Osteoblast (primary cell): Measurements from ENCODE around the gene SPARC. TPM values are rescaled to one million over a fixed set of nuclear protein-coding genes. Genes with fewer than 3 reads are reported as not detected.
A peak's percentile ranks its signal among the peaks of the same experiment; 100 is the strongest.

Experiments
- DNase-seq: peaks from one replicate; pipeline ENCODE4 v3.0.0; 2011; ENCODE audit warnings: low spot score, mixed read lengths; ENCODE audit not compliant: insufficient read length; ENCODE audit errors: missing footprints
- H2AFZ ChIP-seq: 2 replicates; pipeline ENCODE4 v1.6.0; 2011; ENCODE audit warnings: mild to moderate bottlenecking, low read length
- H3K27ac ChIP-seq: 2 replicates; pipeline ENCODE4 v1.5.1; 2011; ENCODE audit warnings: mild to moderate bottlenecking, low read depth, low read length, moderate library complexity
- H3K27me3 ChIP-seq: 2 replicates; pipeline ENCODE4 v1.6.0; 2012; ENCODE audit warnings: mild to moderate bottlenecking, control low read depth, inconsistent platforms, low read length, moderate library complexity; ENCODE audit not compliant: insufficient read depth
- H3K36me3 ChIP-seq: 2 replicates; pipeline ENCODE4 v1.5.1; 2011; ENCODE audit warnings: mild to moderate bottlenecking, low read length, control low read depth, moderate library complexity; ENCODE audit not compliant: insufficient read depth
- H3K4me1 ChIP-seq: 2 replicates; pipeline ENCODE4 v1.5.1; 2011; ENCODE audit warnings: mild to moderate bottlenecking, low read length, control low read depth, moderate library complexity; ENCODE audit not compliant: insufficient read depth
- H3K4me2 ChIP-seq: 2 replicates; pipeline ENCODE4 v1.6.0; 2011; ENCODE audit warnings: mild to moderate bottlenecking, low read length; ENCODE audit not compliant: insufficient read depth
- H3K4me3 ChIP-seq: fragments of 200-600 bp; sonication (generic); 3 replicates; pipeline ENCODE4 v1.5.1; 2012; ENCODE audit warnings: mild to moderate bottlenecking, low read length, inconsistent platforms; ENCODE audit not compliant: insufficient read depth
- H3K79me2 ChIP-seq: 2 replicates; pipeline ENCODE4 v1.6.0; 2012; ENCODE audit warnings: mild to moderate bottlenecking, low read length, control low read depth, inconsistent platforms; ENCODE audit not compliant: insufficient read depth
- H3K9me3 ChIP-seq: 2 replicates; pipeline ENCODE4 v1.5.1; 2011; ENCODE audit warnings: low read depth, low read length, control low read depth
- H4K20me1 ChIP-seq: 2 replicates; pipeline ENCODE4 v1.6.0; 2012; ENCODE audit warnings: mild to moderate bottlenecking, low read length, control low read depth; ENCODE audit not compliant: insufficient read depth
- CTCF ChIP-seq: IDR thresholded peaks from 2 replicates; pipeline ENCODE4 v1.5.1; 2011; ENCODE audit warnings: mild to moderate bottlenecking, low read depth, low read length, moderate library complexity; ENCODE audit errors: extremely low read depth
- total RNA-seq: library from RNA; depleted of rRNA; stranded (reverse); fragments of >200 nt; gene quantifications from 2 replicates; pipeline ENCODE4 v1.2.3, GENCODE V29; 2012

The SPARC gene
- total RNA-seq, 1 donor, result 4,046 TPM

GRCh38 chr5:151683986-151684588, 2.6 kb downstream of the SPARC start:
- Histone ChIP-seq H3K27ac (peak overlapping the region; percentile 99), H3K79me2 (peaks cover 78% of the 10 kb centered on the region), H3K4me1 (peaks cover 66% of the 10 kb centered on the region), H3K4me2 (peak overlapping the region; percentile 99), H3K27me3 (no peaks in the 10 kb centered on the region), H3K4me3 (peak overlapping the region; percentile 100), H3K36me3 (peaks cover 65% of the 10 kb centered on the region), H3K9me3 (no peaks in the 10 kb centered on the region), H4K20me1 (peaks cover 71% of the 10 kb centered on the region), H2AFZ (no peak overlapping the region)
- TF ChIP-seq CTCF, result no peak
- no peak for DNase-seq

- Histone ChIP-seq H3K4me3 (peak overlapping the region; percentile 100), H4K20me1 (peaks cover 77% of the 10 kb centered on the region), H3K9me3 (no peaks in the 10 kb centered on the region), H3K27ac (peak overlapping the region; percentile 99), H2AFZ (no peak overlapping the region), H3K79me2 (peaks cover 85% of the 10 kb centered on the region), H3K4me2 (peak overlapping the region; percentile 99), H3K36me3 (peaks cover 72% of the 10 kb centered on the region), H3K4me1 (peaks cover 72% of the 10 kb centered on the region), H3K27me3 (no peaks in the 10 kb centered on the region)
- DNase-seq, result peak; percentile 19
- TF ChIP-seq CTCF, result no peak
Observed at GRCh38 chr5:151683444-151683843, 3.3 kb downstream of the SPARC start.

- Histone ChIP-seq H3K27ac (peak overlapping the region; percentile 99), H3K9me3 (no peaks in the 10 kb centered on the region), H3K4me1 (peaks cover 78% of the 10 kb centered on the region), H4K20me1 (peaks cover 83% of the 10 kb centered on the region), H3K36me3 (peaks cover 76% of the 10 kb centered on the region), H3K27me3 (no peaks in the 10 kb centered on the region), H3K79me2 (peaks cover 91% of the 10 kb centered on the region), H2AFZ (no peak overlapping the region), H3K4me2 (peak overlapping the region; percentile 99), H3K4me3 (peak overlapping the region; percentile 100)
- DNase-seq, result peak; percentile 37
- TF ChIP-seq CTCF, result no peak
Observed at GRCh38 chr5:151682751-151683331, 3.9 kb downstream of the SPARC start.

- H4K20me1 ChIP-seq, result peaks cover 89% of the 10 kb centered on the region
- H3K4me1 ChIP-seq, result peaks cover 78% of the 10 kb centered on the region
- peak overlapping the region; percentile 99 for H3K4me2 ChIP-seq
- no peak for DNase-seq
- H3K27me3 ChIP-seq, result no peaks in the 10 kb centered on the region
- TF ChIP-seq CTCF, result peak; percentile 27
- H3K4me3 ChIP-seq, result peak overlapping the region; percentile 100
- no peak overlapping the region for H2AFZ ChIP-seq
- H3K79me2 ChIP-seq, result peaks cover 95% of the 10 kb centered on the region
- peaks cover 82% of the 10 kb centered on the region for H3K36me3 ChIP-seq
- H3K9me3 ChIP-seq, result no peaks in the 10 kb centered on the region
- H3K27ac ChIP-seq, result peak overlapping the region; percentile 89
Observed at GRCh38 chr5:151682240-151682639, 4.5 kb downstream of the SPARC start.
